Endothelial cell of umbilical vein (primary cell): ENCODE results near the gene SETD3. TPM values are rescaled to one million over a fixed set of nuclear protein-coding genes. Genes with fewer than 3 reads are reported as not detected.

Experiments used
- BruUV-seq: library from RNA; stranded (reverse); fragments of 400-500 nt; replicated peaks from 2 replicates; lab custom pipeline; 2021; lab: Mats Ljungman, UMichigan
- CTCF ChIA-PET: fragments of 300-600, 350-600 bp; sonication (Branson Sonifier 250); formaldehyde crosslinking; loops from one replicate; lab custom pipeline; 2021; ENCODE audit warnings: antibody characterized with exemption, inconsistent platforms; lab: Charles Lee
- POLR2A ChIA-PET: fragments of 300-600, 350-600 bp; sonication (Branson Sonifier 250); formaldehyde crosslinking; loops from one replicate; lab custom pipeline; 2021; ENCODE audit warnings: antibody characterized with exemption, inconsistent platforms; lab: Charles Lee
- DNase-seq: peaks from one replicate; pipeline ENCODE4 v3.0.0-alpha.2; 2011; ENCODE audit warnings: low read depth, low spot score
- FAIRE-seq: peaks from 2 replicates; lab custom pipeline; 2011; peaks lifted over from hg19 to GRCh38; lab: Jason Lieb, UNC
- H2AFZ ChIP-seq: 2 replicates; pipeline ENCODE4 v1.6.0; 2012; ENCODE audit warnings: low read depth, low read length, control low read depth, inconsistent platforms
- H3K27ac ChIP-seq: 2 replicates; pipeline ENCODE4 v1.5.1; 2011; ENCODE audit warnings: low read depth, mild to moderate bottlenecking, control low read depth, low read length, moderate library complexity; ENCODE audit not compliant: insufficient read depth
- H3K27me3 ChIP-seq, 2 experiments: 2 replicates each; pipeline versions ENCODE4 v1.6.0 to v1.6.1; 2011; ENCODE audit warnings: low read length in 2 of 2, mixed read lengths in 1 of 2; ENCODE audit not compliant: control insufficient read depth in 2 of 2, insufficient read depth in 2 of 2
- H3K36me3 ChIP-seq, 2 experiments: 2 replicates in 1 of 2; 3 replicates in 1 of 2; pipeline ENCODE4 v1.5.1; 2011; ENCODE audit warnings: low read length in 2 of 2, mild to moderate bottlenecking in 1 of 2, moderate library complexity in 1 of 2; ENCODE audit not compliant: control insufficient read depth in 2 of 2, insufficient read depth in 2 of 2; ENCODE audit errors: extremely low read depth in 1 of 2
- H3K4me1 ChIP-seq: 3 replicates; pipeline ENCODE4 v1.5.1; 2011; ENCODE audit warnings: mild to moderate bottlenecking, low read length; ENCODE audit not compliant: control insufficient read depth, insufficient read depth; ENCODE audit errors: extremely low read depth
- H3K4me2 ChIP-seq: 2 replicates; pipeline ENCODE4 v1.6.1; 2011; ENCODE audit warnings: low read length, control low read depth, mixed read lengths; ENCODE audit not compliant: insufficient read depth
- H3K4me3 ChIP-seq, 3 experiments: fragments of 200-600 bp in 1 of 3; sonication (generic), shearing (Covaris generic) in 1 of 3; replicated peaks in 1 of 3; 2 replicates each; pipeline ENCODE4 v1.5.1; 2011 to 2016; ENCODE audit warnings: control low read depth in 3 of 3, low read length in 3 of 3, mild to moderate bottlenecking in 2 of 3, inconsistent platforms in 1 of 3, low read depth in 1 of 3, moderate library complexity in 1 of 3; ENCODE audit not compliant: insufficient read depth in 1 of 3
- H3K79me2 ChIP-seq: 2 replicates; pipeline ENCODE4 v1.6.0; 2012; ENCODE audit warnings: low read length, inconsistent platforms; ENCODE audit not compliant: control insufficient read depth, insufficient read depth
- H3K9ac ChIP-seq: replicated peaks from 2 replicates; pipeline ENCODE3; 2011; ENCODE audit warnings: low read length, control low read depth; ENCODE audit not compliant: insufficient read depth; ENCODE audit errors: extremely low read depth
- H3K9me1 ChIP-seq: replicated peaks from 3 replicates; pipeline ENCODE4 v1.6.0; 2011; ENCODE audit warnings: mild to moderate bottlenecking, low read length; ENCODE audit not compliant: control insufficient read depth, insufficient read depth; ENCODE audit errors: extremely low read depth
- H3K9me3 ChIP-seq: replicated peaks from 2 replicates; pipeline ENCODE4 v1.5.1; 2012; ENCODE audit warnings: low read length, inconsistent platforms; ENCODE audit not compliant: control insufficient read depth, insufficient read depth
- H4K20me1 ChIP-seq: replicated peaks from 2 replicates; pipeline ENCODE3; 2011; ENCODE audit warnings: mild to moderate bottlenecking, low read length; ENCODE audit not compliant: control insufficient read depth, insufficient read depth; ENCODE audit errors: extremely low read depth
- EZH2 ChIP-seq: IDR thresholded peaks from 2 replicates; pipeline ENCODE4 v1.6.1; 2012; ENCODE audit warnings: borderline replicate concordance, low read depth, mild to moderate bottlenecking, moderate library complexity, low read length, inconsistent platforms; ENCODE audit not compliant: severe bottlenecking
- FOS ChIP-seq: IDR thresholded peaks from 2 replicates; pipeline ENCODE4 v1.6.1; 2011; ENCODE audit warnings: mild to moderate bottlenecking, low read length, moderate library complexity, borderline replicate concordance; ENCODE audit not compliant: insufficient read depth
- GATA2 ChIP-seq: IDR thresholded peaks from 2 replicates; pipeline ENCODE4 v1.7.0; 2011; ENCODE audit warnings: low read depth, mild to moderate bottlenecking, moderate library complexity, mixed read lengths, low read length; ENCODE audit not compliant: insufficient read length, insufficient read depth
- JUN ChIP-seq: IDR thresholded peaks from 2 replicates; pipeline ENCODE4 v1.6.1; 2011; ENCODE audit warnings: borderline replicate concordance, low read depth; ENCODE audit not compliant: insufficient read length, insufficient read depth
- MAX ChIP-seq: IDR thresholded peaks from 2 replicates; pipeline ENCODE4 v1.6.1; 2011; ENCODE audit not compliant: insufficient read depth, insufficient read length
- MYC ChIP-seq: IDR thresholded peaks from one replicate; pipeline ENCODE4 v1.6.1; 2011; ENCODE audit warnings: mild to moderate bottlenecking, low read depth, low read length
- POLR2A ChIP-seq: IDR thresholded peaks from 2 replicates; pipeline ENCODE4 v1.6.1; 2012; ENCODE audit warnings: low read depth, mild to moderate bottlenecking, control low read depth, low read length
- POLR2AphosphoS5 ChIP-seq: IDR thresholded peaks from 2 replicates; pipeline ENCODE4 v1.6.1; 2012; ENCODE audit warnings: low read depth, mild to moderate bottlenecking, control low read depth, low read length, moderate library complexity; ENCODE audit not compliant: insufficient read depth
- dilution Hi-C: fragments of 300-500 bp; cut with MboI; formaldehyde crosslinking; loops from one replicate; pipeline ENCODE4 v1.15.0; 2019; ENCODE audit warnings: low sequenced_read_pairs; ENCODE audit not compliant: extremely low pct_ligation_motif_present
- intact Hi-C: fragments of 100-400 bp; cut with micrococcal nuclease; formaldehyde crosslinking; loops from one replicate; pipeline ENCODE4 v1.10.0; 2022
- polyA plus RNA-seq, 4 experiments: library from polyadenylated mRNA; depleted of rRNA in 3 of 4; stranded (reverse) in 3 of 4; unstranded in 1 of 4; fragments of >200 nt; gene quantifications; 2 replicates each; pipeline versions ENCODE4 v1.2.1 to v1.2.3, GENCODE V29; 2011 to 2012; ENCODE audit warnings: missing spikeins in 1 of 4
- total RNA-seq: library from RNA; stranded (reverse); gene quantifications from 2 replicates; pipeline ENCODE4 v1.2.3, GENCODE V29; 2021
- TF ChIP-seq, protein P1 (sequence below), 2 donors: IDR thresholded peaks; 1 replicate in 1 of 2; 2 replicates in 1 of 2; pipeline ENCODE4 v1.5.1; 2011; ENCODE audit warnings: low read length in 2 of 2, mild to moderate bottlenecking in 2 of 2, moderate library complexity in 2 of 2, control low read depth in 1 of 2, inconsistent platforms in 1 of 2, low read depth in 1 of 2; ENCODE audit not compliant: insufficient read depth in 1 of 2; ENCODE audit errors: extremely low read depth in 1 of 2

The SETD3 gene
- total and polyA plus RNA-seq, 2 donors (not counting 3 experiments of a cell fraction or from before 2014, with no cell fraction given) = 18.1 to 53.1 TPM

GRCh38 chr14:99394602-99395156, 86.0 kb downstream of the SETD3 start:
- no TSS peak for BruUV-seq

More at GRCh38 chr14:99394602-99395156, 86.0 kb downstream of the SETD3 start:
- ChIA-PET POLR2A (no interaction called here), CTCF (interaction anchor here (2.7 to 8.0 kb wide), 2 partner anchors 13 to 20 kb away, joined by 14 to 237 read pairs; no protein-coding TSS in a partner anchor)
- Histone ChIP-seq H3K4me1 (peaks cover 19% of the 10 kb centered on the region), H3K27ac (no peak overlapping the region), H2AFZ (no peak overlapping the region), H3K4me3 (no peak overlapping the region), H3K9ac (no peak overlapping the region), H3K36me3 (peaks cover 10 to 17% of the 10 kb centered on the region in 2 experiments), H3K9me3 (no peaks in the 10 kb centered on the region), H3K79me2 (no peaks in the 10 kb centered on the region), H3K4me2 (no peak overlapping the region), H4K20me1 (no peaks in the 10 kb centered on the region), H3K9me1 (no peaks in the 10 kb centered on the region), H3K27me3 (no peaks in the 10 kb centered on the region)
- TF ChIP-seq GATA2 (no peak), MAX (no peak), MYC (no peak), POLR2AphosphoS5 (no peak), JUN (no peak), EZH2 (no peak), POLR2A (no peak), FOS (no peak)
- TF ChIP-seq, protein P1, sequence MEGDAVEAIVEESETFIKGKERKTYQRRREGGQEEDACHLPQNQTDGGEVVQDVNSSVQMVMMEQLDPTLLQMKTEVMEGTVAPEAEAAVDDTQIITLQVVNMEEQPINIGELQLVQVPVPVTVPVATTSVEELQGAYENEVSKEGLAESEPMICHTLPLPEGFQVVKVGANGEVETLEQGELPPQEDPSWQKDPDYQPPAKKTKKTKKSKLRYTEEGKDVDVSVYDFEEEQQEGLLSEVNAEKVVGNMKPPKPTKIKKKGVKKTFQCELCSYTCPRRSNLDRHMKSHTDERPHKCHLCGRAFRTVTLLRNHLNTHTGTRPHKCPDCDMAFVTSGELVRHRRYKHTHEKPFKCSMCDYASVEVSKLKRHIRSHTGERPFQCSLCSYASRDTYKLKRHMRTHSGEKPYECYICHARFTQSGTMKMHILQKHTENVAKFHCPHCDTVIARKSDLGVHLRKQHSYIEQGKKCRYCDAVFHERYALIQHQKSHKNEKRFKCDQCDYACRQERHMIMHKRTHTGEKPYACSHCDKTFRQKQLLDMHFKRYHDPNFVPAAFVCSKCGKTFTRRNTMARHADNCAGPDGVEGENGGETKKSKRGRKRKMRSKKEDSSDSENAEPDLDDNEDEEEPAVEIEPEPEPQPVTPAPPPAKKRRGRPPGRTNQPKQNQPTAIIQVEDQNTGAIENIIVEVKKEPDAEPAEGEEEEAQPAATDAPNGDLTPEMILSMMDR (IDR thresholded peaks at IDR 0.05; ENCODE audit: extremely low read depth in 1 of 2, insufficient read depth in 1 of 2, low read depth in 1 of 2, low read length in 2 of 2) = no peak
- FAIRE-seq (no peak), DNase-seq (no peak)
- dilution Hi-C loops = no loop called here
- intact Hi-C loops = loop anchor here (5.0 kb wide), 1 partner anchor 233 kb away; no protein-coding TSS in a partner anchor
